ENCODE results near the gene PIK3R2. TPM values are rescaled to one million over a fixed set of nuclear protein-coding genes. Genes with fewer than 3 reads are reported as not detected.

Gene PIK3R2
- total and polyA plus RNA-seq, 2 of the 13 experiments (the other 11 are each of a cell fraction or from before 2014, with no cell fraction given), result 18.6 to 25.3 TPM

DNA sequence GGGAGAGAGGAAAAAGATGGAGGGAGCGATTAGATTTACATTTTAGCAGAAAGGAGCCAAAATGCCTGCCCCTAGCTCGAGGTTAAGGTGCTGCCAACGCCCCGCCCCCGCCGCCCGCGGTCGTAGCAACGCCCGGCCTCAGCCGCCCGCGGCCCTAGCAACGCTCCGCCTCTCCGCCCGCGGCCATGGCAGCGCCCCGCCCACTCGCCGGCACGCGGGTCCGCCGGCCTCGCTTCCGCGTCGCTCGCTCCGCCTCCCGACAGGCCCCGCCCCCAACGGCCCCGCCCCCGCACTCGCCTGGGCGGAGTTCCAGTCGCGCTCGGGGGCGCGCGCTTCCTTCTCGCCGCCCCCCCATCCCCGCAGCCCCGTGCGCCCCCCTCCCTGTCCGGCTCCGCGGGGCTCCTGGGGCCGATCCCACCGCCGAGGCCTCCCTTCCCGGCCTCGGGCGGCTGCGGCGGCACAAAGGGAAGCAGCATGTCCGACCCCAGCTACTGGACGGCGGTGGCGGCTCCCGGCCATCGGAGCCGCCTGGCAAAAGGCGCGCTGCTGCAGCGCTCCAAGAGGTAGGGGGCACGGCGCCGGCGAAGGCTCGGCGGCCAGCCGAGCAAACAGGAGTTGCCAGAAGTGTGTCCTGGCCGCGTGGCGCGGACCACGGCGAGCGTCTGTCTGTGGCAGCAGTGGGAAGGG is 35.1 kb upstream of the PIK3R2 start (continued):
- TF ChIP-seq YEATS4 (CRISPR knock-in tag; IDR thresholded peaks at IDR 0.05; ENCODE audit: borderline replicate concordance) (peak; percentile 48; the same call in 1 of the 2 replicates), ZNF24 (IDR thresholded peaks at IDR 0.05) (no peak), ZKSCAN1 (IDR thresholded peaks at IDR 0.05; ENCODE audit: low read length) (no peak), PPARG (CRISPR knock-in tag; conservative IDR thresholded peaks at IDR 0.05) (no peak), HOXD1 (CRISPR knock-in tag; IDR thresholded peaks at IDR 0.05) (0 out of 2 replicates have a peak, but pooled peaks have one; percentile 25), MAF1 (CRISPR knock-in tag; IDR thresholded peaks at IDR 0.05; ENCODE audit: borderline replicate concordance) (no peak), HNF4A (CRISPR knock-in tag; IDR thresholded peaks at IDR 0.05) (no peak), HOXA3 (CRISPR knock-in tag; IDR thresholded peaks at IDR 0.05) (peak; percentile 41; the same call in 1 of the 2 replicates), ZNF451 (CRISPR knock-in tag; IDR thresholded peaks at IDR 0.05) (0 out of 2 replicates have a peak, but pooled peaks have one; percentile 38), ZNF20 (CRISPR knock-in tag; IDR thresholded peaks at IDR 0.05) (no peak), MXI1 (IDR thresholded peaks at IDR 0.05; ENCODE audit: borderline replicate concordance, low read depth, low read length) (peak; percentile 94; the same call in 2 of the 3 replicates), SAP130 (CRISPR knock-in tag; IDR thresholded peaks at IDR 0.05; ENCODE audit: low read depth) (peak; percentile 97), RARG (CRISPR knock-in tag; IDR thresholded peaks at IDR 0.05; ENCODE audit: low read depth) (no peak), HDAC2 (CRISPR knock-in tag; IDR thresholded peaks at IDR 0.05) (no peak)
- TF ChIP-seq, protein P1, sequence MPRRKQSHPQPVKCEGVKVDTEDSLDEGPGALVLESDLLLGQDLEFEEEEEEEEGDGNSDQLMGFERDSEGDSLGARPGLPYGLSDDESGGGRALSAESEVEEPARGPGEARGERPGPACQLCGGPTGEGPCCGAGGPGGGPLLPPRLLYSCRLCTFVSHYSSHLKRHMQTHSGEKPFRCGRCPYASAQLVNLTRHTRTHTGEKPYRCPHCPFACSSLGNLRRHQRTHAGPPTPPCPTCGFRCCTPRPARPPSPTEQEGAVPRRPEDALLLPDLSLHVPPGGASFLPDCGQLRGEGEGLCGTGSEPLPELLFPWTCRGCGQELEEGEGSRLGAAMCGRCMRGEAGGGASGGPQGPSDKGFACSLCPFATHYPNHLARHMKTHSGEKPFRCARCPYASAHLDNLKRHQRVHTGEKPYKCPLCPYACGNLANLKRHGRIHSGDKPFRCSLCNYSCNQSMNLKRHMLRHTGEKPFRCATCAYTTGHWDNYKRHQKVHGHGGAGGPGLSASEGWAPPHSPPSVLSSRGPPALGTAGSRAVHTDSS (CRISPR knock-in tag; conservative IDR thresholded peaks at IDR 0.05), result no peak
- TF ChIP-seq, protein P2, sequence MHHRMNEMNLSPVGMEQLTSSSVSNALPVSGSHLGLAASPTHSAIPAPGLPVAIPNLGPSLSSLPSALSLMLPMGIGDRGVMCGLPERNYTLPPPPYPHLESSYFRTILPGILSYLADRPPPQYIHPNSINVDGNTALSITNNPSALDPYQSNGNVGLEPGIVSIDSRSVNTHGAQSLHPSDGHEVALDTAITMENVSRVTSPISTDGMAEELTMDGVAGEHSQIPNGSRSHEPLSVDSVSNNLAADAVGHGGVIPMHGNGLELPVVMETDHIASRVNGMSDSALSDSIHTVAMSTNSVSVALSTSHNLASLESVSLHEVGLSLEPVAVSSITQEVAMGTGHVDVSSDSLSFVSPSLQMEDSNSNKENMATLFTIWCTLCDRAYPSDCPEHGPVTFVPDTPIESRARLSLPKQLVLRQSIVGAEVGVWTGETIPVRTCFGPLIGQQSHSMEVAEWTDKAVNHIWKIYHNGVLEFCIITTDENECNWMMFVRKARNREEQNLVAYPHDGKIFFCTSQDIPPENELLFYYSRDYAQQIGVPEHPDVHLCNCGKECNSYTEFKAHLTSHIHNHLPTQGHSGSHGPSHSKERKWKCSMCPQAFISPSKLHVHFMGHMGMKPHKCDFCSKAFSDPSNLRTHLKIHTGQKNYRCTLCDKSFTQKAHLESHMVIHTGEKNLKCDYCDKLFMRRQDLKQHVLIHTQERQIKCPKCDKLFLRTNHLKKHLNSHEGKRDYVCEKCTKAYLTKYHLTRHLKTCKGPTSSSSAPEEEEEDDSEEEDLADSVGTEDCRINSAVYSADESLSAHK (CRISPR knock-in tag; IDR thresholded peaks at IDR 0.05; ENCODE audit: borderline replicate concordance), result no peak
- TF ChIP-seq, protein P3, sequence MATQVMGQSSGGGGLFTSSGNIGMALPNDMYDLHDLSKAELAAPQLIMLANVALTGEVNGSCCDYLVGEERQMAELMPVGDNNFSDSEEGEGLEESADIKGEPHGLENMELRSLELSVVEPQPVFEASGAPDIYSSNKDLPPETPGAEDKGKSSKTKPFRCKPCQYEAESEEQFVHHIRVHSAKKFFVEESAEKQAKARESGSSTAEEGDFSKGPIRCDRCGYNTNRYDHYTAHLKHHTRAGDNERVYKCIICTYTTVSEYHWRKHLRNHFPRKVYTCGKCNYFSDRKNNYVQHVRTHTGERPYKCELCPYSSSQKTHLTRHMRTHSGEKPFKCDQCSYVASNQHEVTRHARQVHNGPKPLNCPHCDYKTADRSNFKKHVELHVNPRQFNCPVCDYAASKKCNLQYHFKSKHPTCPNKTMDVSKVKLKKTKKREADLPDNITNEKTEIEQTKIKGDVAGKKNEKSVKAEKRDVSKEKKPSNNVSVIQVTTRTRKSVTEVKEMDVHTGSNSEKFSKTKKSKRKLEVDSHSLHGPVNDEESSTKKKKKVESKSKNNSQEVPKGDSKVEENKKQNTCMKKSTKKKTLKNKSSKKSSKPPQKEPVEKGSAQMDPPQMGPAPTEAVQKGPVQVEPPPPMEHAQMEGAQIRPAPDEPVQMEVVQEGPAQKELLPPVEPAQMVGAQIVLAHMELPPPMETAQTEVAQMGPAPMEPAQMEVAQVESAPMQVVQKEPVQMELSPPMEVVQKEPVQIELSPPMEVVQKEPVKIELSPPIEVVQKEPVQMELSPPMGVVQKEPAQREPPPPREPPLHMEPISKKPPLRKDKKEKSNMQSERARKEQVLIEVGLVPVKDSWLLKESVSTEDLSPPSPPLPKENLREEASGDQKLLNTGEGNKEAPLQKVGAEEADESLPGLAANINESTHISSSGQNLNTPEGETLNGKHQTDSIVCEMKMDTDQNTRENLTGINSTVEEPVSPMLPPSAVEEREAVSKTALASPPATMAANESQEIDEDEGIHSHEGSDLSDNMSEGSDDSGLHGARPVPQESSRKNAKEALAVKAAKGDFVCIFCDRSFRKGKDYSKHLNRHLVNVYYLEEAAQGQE (IDR thresholded peaks at IDR 0.05; ENCODE audit: borderline replicate concordance in 1 of 2, low read depth in 1 of 2, low read length in 2 of 2), result no peak
- TF ChIP-seq, protein P4, sequence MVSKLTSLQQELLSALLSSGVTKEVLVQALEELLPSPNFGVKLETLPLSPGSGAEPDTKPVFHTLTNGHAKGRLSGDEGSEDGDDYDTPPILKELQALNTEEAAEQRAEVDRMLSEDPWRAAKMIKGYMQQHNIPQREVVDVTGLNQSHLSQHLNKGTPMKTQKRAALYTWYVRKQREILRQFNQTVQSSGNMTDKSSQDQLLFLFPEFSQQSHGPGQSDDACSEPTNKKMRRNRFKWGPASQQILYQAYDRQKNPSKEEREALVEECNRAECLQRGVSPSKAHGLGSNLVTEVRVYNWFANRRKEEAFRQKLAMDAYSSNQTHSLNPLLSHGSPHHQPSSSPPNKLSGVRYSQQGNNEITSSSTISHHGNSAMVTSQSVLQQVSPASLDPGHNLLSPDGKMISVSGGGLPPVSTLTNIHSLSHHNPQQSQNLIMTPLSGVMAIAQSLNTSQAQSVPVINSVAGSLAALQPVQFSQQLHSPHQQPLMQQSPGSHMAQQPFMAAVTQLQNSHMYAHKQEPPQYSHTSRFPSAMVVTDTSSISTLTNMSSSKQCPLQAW (CRISPR knock-in tag; IDR thresholded peaks at IDR 0.05), result no peak
- TF ChIP-seq, protein P5, sequence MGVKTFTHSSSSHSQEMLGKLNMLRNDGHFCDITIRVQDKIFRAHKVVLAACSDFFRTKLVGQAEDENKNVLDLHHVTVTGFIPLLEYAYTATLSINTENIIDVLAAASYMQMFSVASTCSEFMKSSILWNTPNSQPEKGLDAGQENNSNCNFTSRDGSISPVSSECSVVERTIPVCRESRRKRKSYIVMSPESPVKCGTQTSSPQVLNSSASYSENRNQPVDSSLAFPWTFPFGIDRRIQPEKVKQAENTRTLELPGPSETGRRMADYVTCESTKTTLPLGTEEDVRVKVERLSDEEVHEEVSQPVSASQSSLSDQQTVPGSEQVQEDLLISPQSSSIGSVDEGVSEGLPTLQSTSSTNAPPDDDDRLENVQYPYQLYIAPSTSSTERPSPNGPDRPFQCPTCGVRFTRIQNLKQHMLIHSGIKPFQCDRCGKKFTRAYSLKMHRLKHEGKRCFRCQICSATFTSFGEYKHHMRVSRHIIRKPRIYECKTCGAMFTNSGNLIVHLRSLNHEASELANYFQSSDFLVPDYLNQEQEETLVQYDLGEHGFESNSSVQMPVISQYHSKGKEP (CRISPR knock-in tag; IDR thresholded peaks at IDR 0.05), result no peak
